HFF-Myc (cell line): Measurements from ENCODE around the gene RPTN.

Source experiments
- DNase-seq: peaks from one replicate; pipeline ENCODE4 v3.0.0-alpha.2; 2011; ENCODE audit warnings: low read depth; ENCODE audit errors: extremely low read depth
- H3K4me3 ChIP-seq: replicated peaks from 2 replicates; pipeline ENCODE4 v1.5.1; 2011; ENCODE audit warnings: low read depth, mild to moderate bottlenecking, control low read depth, low read length
- TF ChIP-seq, protein P1 (sequence below): IDR thresholded peaks from 2 replicates; pipeline ENCODE4 v1.5.1; 2012; ENCODE audit warnings: mild to moderate bottlenecking, low read depth, low read length, control low read depth; ENCODE audit errors: missing control alignments

Gene RPTN

DNA sequence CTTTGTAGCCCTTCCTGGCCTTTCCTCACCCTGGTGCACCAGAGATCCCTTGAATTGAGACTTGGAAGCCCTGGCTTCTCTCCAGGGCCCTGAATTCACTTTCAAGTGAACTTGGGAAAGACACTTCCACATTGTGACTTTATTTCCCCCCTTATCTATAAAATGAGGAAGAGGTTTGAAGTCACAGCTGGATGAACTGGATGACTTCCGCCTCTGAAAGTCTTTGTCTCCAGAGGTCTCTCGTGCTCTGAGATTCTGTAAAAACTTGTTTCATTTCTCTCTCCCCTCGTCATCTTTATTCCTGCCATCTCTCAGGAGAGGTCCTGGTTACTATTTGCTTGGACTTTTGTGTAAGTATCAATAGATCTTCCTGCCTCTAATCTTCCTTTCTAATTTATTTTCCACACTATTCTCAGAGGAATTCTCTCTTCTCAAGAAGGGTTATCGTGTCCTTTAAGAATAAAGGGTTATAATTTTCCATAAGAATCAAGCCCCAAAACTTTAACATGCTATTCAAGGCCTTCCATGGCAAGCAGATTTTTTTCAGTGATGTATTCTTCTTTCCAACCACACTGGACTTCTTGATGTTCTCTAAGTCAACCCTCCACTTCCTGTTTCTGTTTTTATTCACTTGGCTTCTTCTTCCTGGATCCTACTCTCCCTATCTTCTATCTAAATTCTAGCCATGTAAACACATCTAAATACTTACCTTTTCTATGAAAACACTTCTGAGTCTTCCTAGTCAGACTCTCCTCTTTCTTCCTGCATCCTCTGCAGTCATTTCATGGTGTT is 6.5 kb upstream of the RPTN start:
- TF ChIP-seq, protein P1, sequence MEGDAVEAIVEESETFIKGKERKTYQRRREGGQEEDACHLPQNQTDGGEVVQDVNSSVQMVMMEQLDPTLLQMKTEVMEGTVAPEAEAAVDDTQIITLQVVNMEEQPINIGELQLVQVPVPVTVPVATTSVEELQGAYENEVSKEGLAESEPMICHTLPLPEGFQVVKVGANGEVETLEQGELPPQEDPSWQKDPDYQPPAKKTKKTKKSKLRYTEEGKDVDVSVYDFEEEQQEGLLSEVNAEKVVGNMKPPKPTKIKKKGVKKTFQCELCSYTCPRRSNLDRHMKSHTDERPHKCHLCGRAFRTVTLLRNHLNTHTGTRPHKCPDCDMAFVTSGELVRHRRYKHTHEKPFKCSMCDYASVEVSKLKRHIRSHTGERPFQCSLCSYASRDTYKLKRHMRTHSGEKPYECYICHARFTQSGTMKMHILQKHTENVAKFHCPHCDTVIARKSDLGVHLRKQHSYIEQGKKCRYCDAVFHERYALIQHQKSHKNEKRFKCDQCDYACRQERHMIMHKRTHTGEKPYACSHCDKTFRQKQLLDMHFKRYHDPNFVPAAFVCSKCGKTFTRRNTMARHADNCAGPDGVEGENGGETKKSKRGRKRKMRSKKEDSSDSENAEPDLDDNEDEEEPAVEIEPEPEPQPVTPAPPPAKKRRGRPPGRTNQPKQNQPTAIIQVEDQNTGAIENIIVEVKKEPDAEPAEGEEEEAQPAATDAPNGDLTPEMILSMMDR: no peak
- H3K4me3 ChIP-seq: no peak overlapping the region
- no peak for DNase-seq

DNA sequence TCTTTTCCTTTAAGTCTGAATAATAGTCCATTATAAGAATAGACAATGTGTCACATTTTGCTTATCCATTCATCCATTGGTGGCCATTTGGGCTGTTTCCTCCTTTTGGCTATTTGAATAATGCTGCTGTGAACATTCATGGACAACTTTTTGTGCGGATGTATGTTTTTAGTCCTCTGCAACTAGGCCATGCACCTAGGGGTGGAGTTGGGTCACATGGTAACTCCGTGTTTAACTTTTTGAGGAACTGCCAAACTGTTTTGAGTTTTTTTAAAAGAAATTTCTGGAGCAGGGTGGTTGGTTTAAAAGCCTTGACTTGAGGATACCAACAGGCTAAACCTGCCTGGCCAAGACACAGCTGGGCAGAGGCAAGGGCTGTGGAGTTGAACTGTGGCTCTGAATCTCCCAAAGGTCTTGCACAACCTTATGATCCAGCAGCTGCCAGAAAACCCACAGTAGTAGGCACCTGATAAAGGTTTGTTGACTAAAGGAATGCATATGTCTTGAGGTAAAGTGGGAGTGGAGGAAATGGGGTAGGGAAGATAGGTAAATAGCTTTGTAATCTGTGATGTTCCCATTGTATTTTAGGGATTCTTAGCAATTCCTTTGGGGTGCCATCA is 5.6 kb upstream of the RPTN start:
- DNase-seq: no peak
- H3K4me3 ChIP-seq: no peak overlapping the region
- TF ChIP-seq, protein P1: no peak

DNA sequence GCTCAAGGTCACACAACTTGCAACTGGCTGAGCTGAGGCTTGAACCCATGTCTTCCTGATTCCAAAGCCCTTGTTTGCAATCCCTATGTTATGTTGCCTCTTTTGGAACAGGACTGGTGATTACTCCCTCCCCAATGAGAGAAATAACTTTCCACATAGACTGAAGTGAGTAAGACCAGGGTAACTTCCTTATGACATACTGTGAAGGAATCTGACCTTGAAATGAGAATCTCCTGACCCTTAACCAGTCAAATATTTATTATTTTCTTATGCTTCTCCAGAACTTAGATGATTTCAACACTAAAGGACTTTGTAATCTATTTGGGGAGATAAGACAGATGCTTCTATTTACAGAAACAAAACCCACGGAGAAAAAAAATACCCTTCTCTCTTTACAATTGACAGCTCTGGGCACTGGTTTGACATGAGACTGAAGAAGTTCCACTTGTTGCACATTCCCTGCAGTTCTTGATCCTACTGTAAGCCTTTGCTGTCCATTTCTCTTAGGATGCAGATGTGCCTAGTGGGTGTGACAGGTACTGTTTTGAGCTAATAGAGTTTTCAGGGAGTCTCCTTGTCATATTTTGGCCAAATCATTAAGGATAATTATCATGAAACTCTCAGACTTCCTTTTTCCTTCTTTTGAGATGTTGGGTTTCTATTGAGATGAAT is 3.9 kb upstream of the RPTN start:
- DNase-seq: no peak
- TF ChIP-seq, protein P1: no peak
- no peak overlapping the region for H3K4me3 ChIP-seq

DNA sequence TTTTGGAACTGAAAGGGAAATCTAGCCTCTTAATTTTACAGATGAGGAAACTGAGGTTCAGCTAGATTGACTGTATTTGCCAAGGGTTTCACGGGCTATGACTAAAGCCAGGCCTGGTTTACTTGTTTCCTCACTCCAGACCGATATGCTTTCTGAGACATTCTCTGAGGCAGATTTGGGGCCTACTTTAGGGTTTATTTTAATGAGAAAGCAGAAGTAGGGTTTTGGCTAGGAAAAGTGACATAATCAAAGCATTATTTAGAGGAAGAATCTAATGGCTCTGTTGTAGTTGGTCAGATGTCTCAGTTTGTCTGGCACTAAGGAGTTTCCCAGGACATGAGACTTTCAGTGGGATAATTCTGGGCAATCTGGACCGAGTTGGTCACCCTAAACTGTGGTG is 1.5 kb upstream of the RPTN start:
- no peak for DNase-seq

DNA sequence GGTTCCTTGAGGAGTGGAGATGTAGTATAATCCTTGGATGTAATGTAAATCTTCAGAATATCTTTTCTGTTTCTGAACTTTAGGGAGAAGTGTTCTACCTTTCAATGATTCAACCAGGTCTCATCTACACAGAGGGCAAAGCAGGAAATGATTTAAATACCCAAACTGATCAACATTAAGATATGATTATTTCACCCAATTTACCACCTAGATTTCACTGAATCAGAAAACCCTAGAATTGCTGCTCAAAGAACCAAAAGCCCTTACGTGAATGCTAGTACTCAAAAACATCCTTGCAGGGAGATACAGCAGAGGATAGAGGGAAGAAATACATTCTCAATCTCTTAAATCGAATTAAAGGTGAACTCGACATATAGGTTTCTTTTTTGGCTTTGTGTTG is 5.0 kb downstream of the RPTN start:
- no peak overlapping the region for H3K4me3 ChIP-seq
- DNase-seq: no peak
- TF ChIP-seq, protein P1: no peak

More for the DNA sequence above, 1.5 kb upstream of the RPTN start:
- H3K4me3 ChIP-seq: no peak overlapping the region
- TF ChIP-seq, protein P1: no peak

DNA sequence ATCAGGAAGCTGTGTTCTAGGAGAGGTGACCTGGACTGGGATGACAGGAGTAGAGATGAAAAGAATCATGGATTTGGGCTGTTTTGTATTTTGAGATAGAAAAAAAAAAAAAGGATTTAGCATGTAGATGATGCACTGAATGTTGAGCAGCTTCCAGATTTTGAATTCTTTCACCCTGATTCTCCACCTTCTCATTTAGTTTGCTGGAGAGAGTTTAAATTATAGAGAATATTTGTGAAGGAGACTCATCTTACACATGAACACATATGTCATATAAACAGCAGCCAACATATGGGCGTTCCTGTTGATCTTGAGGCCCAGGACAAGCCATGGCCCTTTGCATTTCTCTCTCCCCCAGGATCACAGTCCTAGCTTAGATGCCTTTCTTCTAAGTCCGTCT is 7.4 kb downstream of the RPTN start:
- no peak for DNase-seq
- TF ChIP-seq, protein P1: no peak
- H3K4me3 ChIP-seq: no peak overlapping the region
